Measurements from ENCODE around the gene TLN1. TPM values are rescaled to one million over a fixed set of nuclear protein-coding genes. Genes with fewer than 3 reads are reported as not detected.

Gene TLN1
- total and polyA plus RNA-seq, 2 experiments from 2014 or later = 198 to 527 TPM

DNA sequence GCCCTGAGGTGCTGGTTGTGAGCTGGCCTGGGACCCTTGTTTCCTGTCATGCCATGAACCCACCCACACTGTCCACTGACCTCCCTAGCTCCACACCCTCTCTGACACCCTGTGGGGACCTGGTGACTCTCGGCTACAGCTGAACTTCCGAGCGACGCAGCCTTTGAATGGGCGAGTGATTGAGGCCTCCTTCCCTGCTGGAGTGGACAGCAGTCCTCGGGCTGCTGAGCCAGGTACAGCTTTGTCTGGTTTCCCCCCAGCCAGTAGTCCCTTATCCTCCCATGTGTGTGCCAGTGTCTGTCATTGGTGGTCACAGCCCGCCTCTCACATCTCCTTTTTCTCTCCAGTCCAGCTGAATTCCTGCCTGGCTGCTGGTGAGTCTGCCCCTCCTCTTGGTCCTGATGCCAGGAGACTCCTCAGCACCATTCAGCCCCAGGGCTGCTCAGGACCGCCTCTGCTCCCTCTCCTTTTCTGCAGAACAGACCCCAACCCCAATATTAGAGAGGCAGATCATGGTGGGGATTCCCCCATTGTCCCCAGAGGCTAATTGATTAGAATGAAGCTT, 52.1 kb downstream of the TLN1 start:
- TF ChIP-seq EZH2phosphoT487 (IDR thresholded peaks at IDR 0.05; ENCODE audit: insufficient read depth, low read depth) (no peak), EZH2 (IDR thresholded peaks at IDR 0.05; ENCODE audit: insufficient read depth, poor library complexity, severe bottlenecking) (no peak)
- H3K36me3 ChIP-seq (ENCODE audit: low read depth) = peaks cover 28% of the 10 kb centered on the region
- H3K27ac ChIP-seq = no peak overlapping the region
- no peak overlapping the region for H3K9ac ChIP-seq
- H3K9me2 ChIP-seq (ENCODE audit: insufficient read depth) = no peaks in the 10 kb centered on the region
- H3K4me1 ChIP-seq (ENCODE audit: insufficient read depth) = peaks cover 7% of the 10 kb centered on the region; the same call in 1 of the 2 replicates
- in situ Hi-C loops (cut with MboI) = no loop called here
- H3K9me3 ChIP-seq (ENCODE audit: low read depth) = no peaks in the 10 kb centered on the region
- 85 to 86% methylated on average over 8 of the region's 8 CpGs for WGBS, 2 experiments (ENCODE audit: low coverage in 1 of 2, low lambda C conversion rate in 2 of 2, missing lambda C conversion rate in 2 of 2)
- H2AFZ ChIP-seq = no peak overlapping the region
- H3K4me3 ChIP-seq = no peak overlapping the region
- peaks cover 20% of the 10 kb centered on the region; the same call in 1 of the 2 replicates for H4K20me1 ChIP-seq (ENCODE audit: insufficient read depth)
- peaks cover 71% of the 10 kb centered on the region for H3F3A ChIP-seq (ENCODE audit: insufficient read depth)
- DNase-seq = no peak
- H3K4me2 ChIP-seq (ENCODE audit: unreplicated experiment) = no peak overlapping the region
- no peaks in the 10 kb centered on the region for H3K27me3 ChIP-seq (replicated peaks; ENCODE audit: insufficient read depth)
- peaks cover 13% of the 10 kb centered on the region for H3K79me2 ChIP-seq (ENCODE audit: insufficient read depth)

DNA sequence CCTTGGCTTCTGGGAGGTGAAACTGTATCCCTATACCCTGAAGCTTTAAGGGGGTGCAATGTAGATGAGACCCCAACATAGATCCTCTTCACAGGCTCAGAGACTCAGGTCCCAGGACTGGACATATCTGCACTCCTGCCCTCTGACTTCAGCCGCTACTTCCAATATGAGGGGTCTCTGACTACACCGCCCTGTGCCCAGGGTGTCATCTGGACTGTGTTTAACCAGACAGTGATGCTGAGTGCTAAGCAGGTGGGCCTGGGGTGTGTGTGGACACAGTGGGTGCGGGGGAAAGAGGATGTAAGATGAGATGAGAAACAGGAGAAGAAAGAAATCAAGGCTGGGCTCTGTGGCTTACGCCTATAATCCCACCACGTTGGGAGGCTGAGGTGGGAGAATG, 52.9 kb downstream of the TLN1 start:
- Histone ChIP-seq H3K4me1 (ENCODE audit: insufficient read depth) (peaks cover 7% of the 10 kb centered on the region; the same call in 1 of the 2 replicates), H2AFZ (no peak overlapping the region), H3K27ac (no peak overlapping the region), H3K27me3 (replicated peaks; ENCODE audit: insufficient read depth) (no peaks in the 10 kb centered on the region), H3K4me3 (no peak overlapping the region), H4K20me1 (ENCODE audit: insufficient read depth) (0 out of 2 replicates have a peak, but pooled peaks cover 14% of the 10 kb centered on the region), H3K9me3 (ENCODE audit: low read depth) (no peaks in the 10 kb centered on the region), H3K4me2 (ENCODE audit: unreplicated experiment) (no peak overlapping the region), H3K9me2 (ENCODE audit: insufficient read depth) (no peaks in the 10 kb centered on the region), H3K9ac (no peak overlapping the region), H3K36me3 (ENCODE audit: low read depth) (peaks cover 24% of the 10 kb centered on the region), H3F3A (ENCODE audit: insufficient read depth) (peaks cover 64% of the 10 kb centered on the region), H3K79me2 (ENCODE audit: insufficient read depth) (peaks cover 6% of the 10 kb centered on the region; the same call in 1 of the 2 replicates)
- DNase-seq = no peak
- 88 to 92% methylated on average over 5 of the region's 5 CpGs for WGBS, 2 experiments (ENCODE audit: low coverage in 1 of 2, low lambda C conversion rate in 2 of 2, missing lambda C conversion rate in 2 of 2)
- TF ChIP-seq EZH2phosphoT487 (IDR thresholded peaks at IDR 0.05; ENCODE audit: insufficient read depth, low read depth) = no peak
- no peak for TF ChIP-seq EZH2 (IDR thresholded peaks at IDR 0.05; ENCODE audit: insufficient read depth, poor library complexity, severe bottlenecking)
- in situ Hi-C loops (cut with MboI) = no loop called here

GRCh38 chr9:35675732-35676392, 56.1 kb downstream of the TLN1 start:
- 10 to 14% methylated on average over 35 to 49 of the region's 51 CpGs for WGBS, 2 experiments (ENCODE audit: low coverage in 1 of 2, low lambda C conversion rate in 2 of 2, missing lambda C conversion rate in 2 of 2)
- H3F3A ChIP-seq (ENCODE audit: insufficient read depth) = peaks cover 33% of the 10 kb centered on the region
- peak overlapping the region; percentile 75 for H3K4me3 ChIP-seq
- H3K27ac ChIP-seq = no peak overlapping the region
- peak overlapping the region; percentile 87 for H3K4me2 ChIP-seq (ENCODE audit: unreplicated experiment)
- no peaks in the 10 kb centered on the region for H3K36me3 ChIP-seq (ENCODE audit: low read depth)
- no peaks in the 10 kb centered on the region for H4K20me1 ChIP-seq (ENCODE audit: insufficient read depth)
- no peaks in the 10 kb centered on the region for H3K79me2 ChIP-seq (ENCODE audit: insufficient read depth)
- in situ Hi-C loops (cut with MboI) = no loop called here
- TF ChIP-seq EZH2phosphoT487 (IDR thresholded peaks at IDR 0.05; ENCODE audit: insufficient read depth, low read depth) (no peak), EZH2 (IDR thresholded peaks at IDR 0.05; ENCODE audit: insufficient read depth, poor library complexity, severe bottlenecking) (no peak)
- no peaks in the 10 kb centered on the region for H3K27me3 ChIP-seq (replicated peaks; ENCODE audit: insufficient read depth)
- H3K4me1 ChIP-seq (ENCODE audit: insufficient read depth) = 0 out of 2 replicates have a peak, but pooled peaks cover 3% of the 10 kb centered on the region
- H3K9me3 ChIP-seq (ENCODE audit: low read depth) = no peaks in the 10 kb centered on the region
- H3K9ac ChIP-seq = peak overlapping the region; percentile 56
- peak; percentile 43 for DNase-seq
- no peaks in the 10 kb centered on the region for H3K9me2 ChIP-seq (ENCODE audit: insufficient read depth)
- peak overlapping the region; percentile 97 for H2AFZ ChIP-seq

- TF ChIP-seq EZH2phosphoT487 (IDR thresholded peaks at IDR 0.05; ENCODE audit: insufficient read depth, low read depth) (no peak), EZH2 (IDR thresholded peaks at IDR 0.05; ENCODE audit: insufficient read depth, poor library complexity, severe bottlenecking) (no peak)
- Histone ChIP-seq H3K9me3 (ENCODE audit: low read depth) (no peaks in the 10 kb centered on the region), H3K79me2 (ENCODE audit: insufficient read depth) (no peaks in the 10 kb centered on the region), H3K9me2 (ENCODE audit: insufficient read depth) (no peaks in the 10 kb centered on the region), H3K4me2 (ENCODE audit: unreplicated experiment) (peak overlapping the region; percentile 87), H4K20me1 (ENCODE audit: insufficient read depth) (no peaks in the 10 kb centered on the region), H3K9ac (no peak overlapping the region), H3F3A (ENCODE audit: insufficient read depth) (peaks cover 26% of the 10 kb centered on the region; the same call in 1 of the 2 replicates), H3K27me3 (replicated peaks; ENCODE audit: insufficient read depth) (no peaks in the 10 kb centered on the region), H3K4me3 (peak overlapping the region; percentile 75), H3K27ac (no peak overlapping the region), H2AFZ (peak overlapping the region; percentile 97), H3K36me3 (ENCODE audit: low read depth) (no peaks in the 10 kb centered on the region), H3K4me1 (ENCODE audit: insufficient read depth) (0 out of 2 replicates have a peak, but pooled peaks cover 3% of the 10 kb centered on the region)
- DNase-seq = no peak
- 25 to 30% methylated on average over 12 to 13 of the region's 13 CpGs for WGBS, 2 experiments (ENCODE audit: low coverage in 1 of 2, low lambda C conversion rate in 2 of 2, missing lambda C conversion rate in 2 of 2)
- in situ Hi-C loops (cut with MboI) = no loop called here
Observed at GRCh38 chr9:35675204-35675603, 56.8 kb downstream of the TLN1 start.
